GM23248 (cell line): Measurements from ENCODE around the gene ZNF750.

Source experiments
- EZH2 ChIP-seq: fragments of 200-600 bp; sonication (generic); IDR thresholded peaks from 2 replicates; pipeline ENCODE4 v1.6.1; 2018; ENCODE audit warnings: antibody characterized with exemption, mild to moderate bottlenecking; ENCODE audit not compliant: insufficient read depth, poor library complexity, severe bottlenecking
- EZH2phosphoT487 ChIP-seq: fragments of 200-600 bp; sonication (generic); IDR thresholded peaks from 2 replicates; pipeline ENCODE4 v1.6.1; 2018; ENCODE audit warnings: antibody characterized with exemption, moderate library complexity, mild to moderate bottlenecking, low read depth; ENCODE audit not compliant: insufficient read depth

GRCh38 chr17:82780971-82781893, 58.6 kb downstream of the ZNF750 start:
- TF ChIP-seq EZH2 (no peak), EZH2phosphoT487 (no peak)
